Measurements from ENCODE around the gene DDHD1.

Gene DDHD1

DNA sequence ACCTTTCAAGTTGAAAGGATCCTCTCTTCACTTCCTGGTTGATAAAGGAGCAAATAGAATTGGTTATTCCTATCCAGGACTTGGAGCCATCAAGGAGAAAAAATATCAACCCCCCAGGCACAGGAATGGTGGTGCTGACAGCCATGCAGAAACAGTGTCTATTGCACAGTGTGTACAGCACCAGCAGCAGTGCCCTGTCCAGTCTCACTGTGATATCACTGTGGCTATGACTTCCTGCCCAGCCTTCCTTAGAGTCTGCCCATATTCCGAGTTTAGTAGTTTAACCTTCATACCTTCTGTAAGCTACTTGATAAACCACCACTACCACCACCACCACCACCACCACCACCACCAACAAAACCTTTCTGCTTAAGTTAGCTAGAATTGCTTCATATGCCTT lies 157.1 kb downstream of the DDHD1 start:
- DNase-seq (ENCODE audit: low read depth, low spot score): no peak

DNA sequence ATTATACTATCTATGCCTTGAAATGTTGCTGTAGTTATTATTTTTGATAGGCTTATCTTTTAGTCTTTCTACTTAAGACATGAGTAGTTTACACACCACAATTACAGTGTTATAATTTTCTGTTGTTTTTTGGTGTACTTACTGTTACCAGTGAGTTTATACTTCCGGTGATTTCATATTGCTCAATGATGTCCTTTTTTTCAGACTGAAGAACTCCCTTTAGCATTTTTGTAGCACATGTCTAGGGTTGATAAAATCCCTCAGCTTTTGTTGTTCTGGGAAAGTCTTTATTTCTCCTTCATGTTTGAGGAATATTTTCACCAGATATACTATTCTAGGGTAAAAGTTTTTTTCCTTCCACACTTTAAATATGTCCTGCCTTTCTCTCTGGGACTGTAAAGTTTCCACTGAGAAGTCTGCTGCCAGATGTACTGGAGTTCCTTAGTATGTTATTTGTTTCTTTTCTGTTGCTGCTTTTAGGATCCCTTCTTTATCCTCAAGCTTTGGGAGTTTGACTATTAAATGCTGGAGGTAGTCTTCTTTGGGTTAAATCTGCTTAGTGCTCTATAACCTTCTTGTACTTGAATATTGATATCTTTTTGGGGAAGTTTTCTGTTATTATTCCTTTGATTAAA lies 160.8 kb downstream of the DDHD1 start:
- DNase-seq (ENCODE audit: low read depth, low spot score): no peak

DNA sequence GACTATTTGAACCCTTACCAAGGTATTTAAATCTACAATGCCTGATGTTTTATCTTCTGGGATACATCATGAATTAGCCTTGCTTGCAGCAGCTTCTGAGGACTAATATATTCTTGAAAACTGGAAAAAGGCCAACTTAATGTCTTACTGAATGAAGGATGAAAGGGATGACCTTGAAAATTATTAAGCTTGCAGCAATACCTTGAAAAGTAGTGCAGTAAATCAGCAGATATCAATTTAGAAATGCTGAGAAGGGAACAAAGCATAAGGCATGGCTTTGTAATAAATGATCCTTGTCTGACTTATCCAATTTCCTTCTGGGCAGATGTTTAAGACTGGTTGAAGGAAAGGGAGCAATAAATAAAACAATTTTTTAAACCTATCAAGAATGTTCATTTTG lies 165.0 kb downstream of the DDHD1 start:
- no peak for DNase-seq (ENCODE audit: low read depth, low spot score)

- no peak for DNase-seq (ENCODE audit: low read depth, low spot score)
These were observed 165.6 kb downstream of the DDHD1 start for GRCh38 chr14:52987514-52987913.

DNA sequence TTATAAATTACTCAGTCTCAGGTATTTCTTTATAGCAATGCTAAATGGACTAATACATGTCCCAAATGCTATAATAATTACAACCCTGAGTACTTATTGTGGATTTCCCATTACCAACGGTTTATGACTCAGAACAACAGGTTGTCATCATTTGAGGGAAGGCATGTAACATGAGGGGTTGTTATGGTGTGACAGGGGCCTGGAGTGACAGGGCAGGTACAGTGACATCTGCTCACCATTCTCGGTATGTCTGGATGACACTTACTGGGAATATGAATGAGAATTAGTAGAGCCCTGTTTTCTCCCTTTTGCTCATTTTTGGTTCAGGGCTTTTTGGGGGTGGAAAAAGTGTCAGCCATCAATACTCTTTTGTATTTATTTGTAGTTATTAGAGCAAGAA lies 166.1 kb downstream of the DDHD1 start:
- DNase-seq (ENCODE audit: low read depth, low spot score): no peak

Measured in activated naive CD8-positive, alpha-beta T cell treated with anti-CD3 and anti-CD28 coated beads, Interleukin-2, amount 50 U/mL, for 16 hours (primary cell).